GM06990 (cell line): Measurements from ENCODE around the gene SLC25A41.

ENCODE experiments used
- DNase-seq: peaks from one replicate; pipeline ENCODE4 v3.0.0-alpha.2; 2011; ENCODE audit not compliant: insufficient read length; ENCODE audit errors: extremely low read depth
- H3K27me3 ChIP-seq: replicated peaks from 2 replicates; pipeline ENCODE4 v1.6.0; 2011; ENCODE audit warnings: low read length; ENCODE audit not compliant: control insufficient read depth, insufficient read depth
- H3K36me3 ChIP-seq: 2 replicates; pipeline ENCODE4 v1.5.1; 2011; ENCODE audit warnings: low read length; ENCODE audit not compliant: control insufficient read depth, insufficient read depth
- H3K4me3 ChIP-seq: replicated peaks from 2 replicates; pipeline ENCODE4 v1.5.1; 2011; ENCODE audit warnings: low read depth, mild to moderate bottlenecking, control low read depth, low read length
- TF ChIP-seq, protein P1 (sequence below): IDR thresholded peaks from 2 replicates; pipeline ENCODE4 v1.5.1; 2011; ENCODE audit warnings: low read length, control low read depth, mild to moderate bottlenecking, inconsistent platforms; ENCODE audit not compliant: insufficient read depth, poor library complexity, severe bottlenecking

The SLC25A41 gene

GRCh38 chr19:6473647-6474046 is 40.1 kb upstream of the SLC25A41 start:
- DNase-seq, result no peak
- TF ChIP-seq, protein P1, sequence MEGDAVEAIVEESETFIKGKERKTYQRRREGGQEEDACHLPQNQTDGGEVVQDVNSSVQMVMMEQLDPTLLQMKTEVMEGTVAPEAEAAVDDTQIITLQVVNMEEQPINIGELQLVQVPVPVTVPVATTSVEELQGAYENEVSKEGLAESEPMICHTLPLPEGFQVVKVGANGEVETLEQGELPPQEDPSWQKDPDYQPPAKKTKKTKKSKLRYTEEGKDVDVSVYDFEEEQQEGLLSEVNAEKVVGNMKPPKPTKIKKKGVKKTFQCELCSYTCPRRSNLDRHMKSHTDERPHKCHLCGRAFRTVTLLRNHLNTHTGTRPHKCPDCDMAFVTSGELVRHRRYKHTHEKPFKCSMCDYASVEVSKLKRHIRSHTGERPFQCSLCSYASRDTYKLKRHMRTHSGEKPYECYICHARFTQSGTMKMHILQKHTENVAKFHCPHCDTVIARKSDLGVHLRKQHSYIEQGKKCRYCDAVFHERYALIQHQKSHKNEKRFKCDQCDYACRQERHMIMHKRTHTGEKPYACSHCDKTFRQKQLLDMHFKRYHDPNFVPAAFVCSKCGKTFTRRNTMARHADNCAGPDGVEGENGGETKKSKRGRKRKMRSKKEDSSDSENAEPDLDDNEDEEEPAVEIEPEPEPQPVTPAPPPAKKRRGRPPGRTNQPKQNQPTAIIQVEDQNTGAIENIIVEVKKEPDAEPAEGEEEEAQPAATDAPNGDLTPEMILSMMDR, result no peak
- no peak overlapping the region for H3K4me3 ChIP-seq
- peaks cover 34% of the 10 kb centered on the region for H3K36me3 ChIP-seq
- no peaks in the 10 kb centered on the region for H3K27me3 ChIP-seq

- no peak for DNase-seq
- Histone ChIP-seq H3K27me3 (no peaks in the 10 kb centered on the region), H3K36me3 (peaks cover 33% of the 10 kb centered on the region), H3K4me3 (no peak overlapping the region)
- TF ChIP-seq, protein P1, result no peak
Measured at GRCh38 chr19:6472713-6473112, 39.1 kb upstream of the SLC25A41 start.

DNA sequence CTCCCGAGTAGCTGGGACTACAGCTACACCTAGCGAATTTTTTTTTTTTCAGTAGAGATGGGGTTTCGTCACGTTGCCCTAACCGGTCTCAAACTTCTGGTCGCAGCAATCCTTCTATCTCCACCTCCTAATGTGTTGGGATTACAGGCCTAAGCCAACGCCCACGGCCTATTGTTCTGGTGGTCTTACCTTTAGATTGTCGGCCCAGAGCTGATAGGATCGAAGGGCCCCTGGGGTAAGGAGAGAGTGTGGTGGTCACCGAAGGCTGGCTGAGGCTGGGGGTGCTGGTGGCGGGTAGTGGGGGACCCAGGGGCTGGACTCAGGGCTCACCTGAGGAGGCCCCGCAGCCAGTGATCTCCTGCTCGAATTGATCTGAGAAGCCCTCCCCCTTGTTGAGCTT is 37.5 kb upstream of the SLC25A41 start:
- DNase-seq, result no peak
- peaks cover 23% of the 10 kb centered on the region for H3K36me3 ChIP-seq
- TF ChIP-seq, protein P1, result no peak
- H3K27me3 ChIP-seq, result no peaks in the 10 kb centered on the region
- H3K4me3 ChIP-seq, result no peak overlapping the region

GRCh38 chr19:6470173-6470572 is 36.6 kb upstream of the SLC25A41 start:
- Histone ChIP-seq H3K27me3 (no peaks in the 10 kb centered on the region), H3K36me3 (peaks cover 15% of the 10 kb centered on the region), H3K4me3 (no peak overlapping the region)
- TF ChIP-seq, protein P1, result no peak
- no peak for DNase-seq

GRCh38 chr19:6467384-6467783 is 33.8 kb upstream of the SLC25A41 start:
- TF ChIP-seq, protein P1, result no peak
- no peak overlapping the region for H3K4me3 ChIP-seq
- H3K36me3 ChIP-seq, result peaks cover 8% of the 10 kb centered on the region
- H3K27me3 ChIP-seq, result no peaks in the 10 kb centered on the region
- DNase-seq, result no peak
